IMR-90 (cell line): ENCODE results near the gene TYW5.

ENCODE experiments used
- CTCF ChIP-seq: conservative IDR thresholded peaks from 2 replicates; pipeline ENCODE4 v1.5.1; 2012; ENCODE audit warnings: mild to moderate bottlenecking, low read depth, low read length, improper control_type of control experiment
- ELK1 ChIP-seq: fragments of 150-350 bp; IDR thresholded peaks from 2 replicates; pipeline ENCODE4 v1.6.1; 2016; ENCODE audit warnings: low read depth, mild to moderate bottlenecking, low read length, moderate library complexity, borderline replicate concordance
- POLR2A ChIP-seq: IDR thresholded peaks from 2 replicates; pipeline ENCODE4 v1.6.1; 2012; ENCODE audit warnings: mild to moderate bottlenecking, low read depth, low read length
- RAD21 ChIP-seq: IDR thresholded peaks from 2 replicates; pipeline ENCODE4 v1.6.1; 2012; ENCODE audit warnings: low read length, improper control_type of control experiment
- RCOR1 ChIP-seq: IDR thresholded peaks from 2 replicates; pipeline ENCODE4 v1.6.1; 2012; ENCODE audit warnings: mild to moderate bottlenecking, low read length, improper control_type of control experiment; ENCODE audit not compliant: insufficient replicate concordance
- RFX5 ChIP-seq: IDR thresholded peaks from 2 replicates; pipeline ENCODE4 v1.8.0; 2012; ENCODE audit warnings: low read depth, mild to moderate bottlenecking, low read length, moderate library complexity

GRCh38 chr2:199979832-199980628, 24.7 kb upstream of the TYW5 start:
- TF ChIP-seq CTCF (peak; percentile 91), RAD21 (peak; percentile 87), RCOR1 (no peak), ELK1 (no peak), RFX5 (no peak), POLR2A (no peak)
